ENCODE measurements around the gene PCSK4. TPM values are rescaled to one million over a fixed set of nuclear protein-coding genes. Genes with fewer than 3 reads are reported as not detected.

The PCSK4 gene
- total and polyA plus RNA-seq, 9 of the 15 experiments (the other 6 are each of a cell fraction or from before 2014, with no cell fraction given) = 0.01 to 9.1 (median 2.1) TPM; not detected in 1

GRCh38 chr19:1512671-1513498, 22.7 kb upstream of the PCSK4 start, which contains the start of gene ADAMTSL5 (continued):
- TF ChIP-seq CUX1 (CRISPR knock-in tag; IDR thresholded peaks at IDR 0.05) (no peak), NFIC (IDR thresholded peaks at IDR 0.05) (0 out of 2 replicates have a peak, but pooled peaks have one; percentile 16), TRIM25 (IDR thresholded peaks at IDR 0.05; ENCODE audit: borderline replicate concordance) (0 out of 2 replicates have a peak, but pooled peaks have one; percentile 65), EP300 (IDR thresholded peaks at IDR 0.05; ENCODE audit: low read length) (0 out of 2 replicates have a peak, but pooled peaks have one; percentile 22), SMARCA4 (IDR thresholded peaks at IDR 0.05) (0 out of 2 replicates have a peak, but pooled peaks have one; percentile 38), TAF1 (IDR thresholded peaks at IDR 0.05; ENCODE audit: control insufficient read depth, extremely low read depth, insufficient read depth, low read length, severe bottlenecking) (peak; percentile 53), VEZF1 (CRISPR knock-in tag; IDR thresholded peaks at IDR 0.05) (peak; percentile 82), KDM2B (CRISPR knock-in tag; IDR thresholded peaks at IDR 0.05) (0 out of 2 replicates have a peak, but pooled peaks have one; percentile 58), NRF1 (conservative IDR thresholded peaks at IDR 0.05 in 1 of 2, IDR thresholded peaks at IDR 0.05 in 1 of 2) (peak; percentile 61 to 72; a peak in 3 of 4 replicates), SMARCC2 (IDR thresholded peaks at IDR 0.05; ENCODE audit: low read depth) (no peak), PHF8 (IDR thresholded peaks at IDR 0.05; ENCODE audit: borderline replicate concordance, low read length) (peak; percentile 83; the same call in 1 of the 2 replicates), KLF6 (CRISPR knock-in tag; IDR thresholded peaks at IDR 0.05; ENCODE audit: borderline replicate concordance) (0 out of 2 replicates have a peak, but pooled peaks have one; percentile 21), CBX3 (IDR thresholded peaks at IDR 0.05; ENCODE audit: borderline replicate concordance in 1 of 2, low read length in 2 of 2) (0 out of 3 replicates have a peak, but pooled peaks of 1 of the 2 experiments have one; percentile 59), SIRT6 (IDR thresholded peaks at IDR 0.05; ENCODE audit: low read depth, low read length) (no peak), PHF20 (IDR thresholded peaks at IDR 0.05; ENCODE audit: partially characterized antibody) (peak; percentile 63), ZBTB2 (IDR thresholded peaks at IDR 0.05) (0 out of 2 replicates have a peak, but pooled peaks have one; percentile 39)
